GM12892 (cell line): ENCODE data around the gene DUSP12.

Experiments used
- POLR2A ChIP-seq: IDR thresholded peaks from 2 replicates; pipeline ENCODE4 v1.6.1; 2011; ENCODE audit warnings: low read depth, low read length, control low read depth
- TAF1 ChIP-seq: IDR thresholded peaks from 2 replicates; pipeline ENCODE4 v1.6.1; 2011; ENCODE audit warnings: low read depth, mild to moderate bottlenecking, control low read depth, low read length, borderline replicate concordance

DNA sequence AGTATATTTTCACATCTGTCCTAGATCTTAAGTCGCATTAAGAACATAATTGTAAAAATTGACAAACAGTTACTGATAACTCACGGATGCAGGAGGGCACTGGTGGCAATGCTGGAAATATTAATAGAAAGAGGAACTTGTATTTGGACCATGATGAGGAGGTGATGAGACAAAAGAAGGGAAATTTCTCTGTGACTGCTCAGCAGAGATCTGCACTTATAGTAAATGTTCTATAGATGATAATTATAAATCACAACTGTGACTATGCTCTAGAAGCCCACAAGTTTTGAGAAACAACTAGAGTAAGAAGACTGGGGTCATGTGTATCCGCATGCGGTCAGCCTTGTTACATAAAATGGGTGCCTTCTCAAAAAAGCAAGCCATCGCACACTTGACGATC is 8.7 kb upstream of the DUSP12 start:
- no peak for TF ChIP-seq POLR2A
- TF ChIP-seq TAF1, result no peak
